ENCODE results near the gene ELP4.

The ELP4 gene

GRCh38 chr11:31815711-31816467 is 306.3 kb downstream of the ELP4 start:
- Histone ChIP-seq H3K18ac (ENCODE audit: low read length) (peak overlapping the region; percentile 77), H2BK5ac (ENCODE audit: low read length) (no peak overlapping the region), H3K27ac (replicated peaks; ENCODE audit: low read length) (no peak overlapping the region), H3K36me3 (replicated peaks in 1 of 2; ENCODE audit: control insufficient read depth in 2 of 2, insufficient read depth in 2 of 2, low read length in 2 of 2) (no peaks in the 10 kb centered on the region), H2AK5ac (ENCODE audit: low read depth, low read length) (peak overlapping the region; percentile 65), H3K79me1 (ENCODE audit: low read depth, low read length) (no peaks in the 10 kb centered on the region), H3K14ac (ENCODE audit: low read length) (no peak overlapping the region), H3K23ac (ENCODE audit: low read depth, low read length, poor library complexity) (no peak overlapping the region), H3K27me3 (ENCODE audit: control insufficient read depth in 3 of 3, insufficient read depth in 3 of 3, low read depth in 1 of 3, low read length in 3 of 3) (peaks cover 37 to 69% (median 68%) of the 10 kb centered on the region in 3 experiments), H2BK15ac (ENCODE audit: low read length) (peak overlapping the region; percentile 13), H2BK120ac (ENCODE audit: low read depth, low read length) (no peak overlapping the region), H2AFZ (ENCODE audit: low read length) (peak overlapping the region; percentile 86), H3K4me3 (ENCODE audit: low read length in 2 of 2) (peak overlapping the region; percentile 59 to 67), H3K4ac (ENCODE audit: low read length) (no peak overlapping the region), H3K4me1 (ENCODE audit: control insufficient read depth in 2 of 2, insufficient read depth in 1 of 2, low read depth in 1 of 2, low read length in 2 of 2) (peaks cover 26 to 29% of the 10 kb centered on the region in 2 donors), H3K9me3 (replicated peaks in 1 of 2; ENCODE audit: control insufficient read depth in 2 of 2, insufficient read depth in 1 of 2, low read depth in 1 of 2, low read length in 2 of 2) (no peaks in the 10 kb centered on the region), H4K8ac (ENCODE audit: low read depth, low read length) (no peak overlapping the region), H4K91ac (ENCODE audit: low read depth, low read length, poor library complexity) (no peak overlapping the region), H2BK12ac (ENCODE audit: low read length) (no peak overlapping the region), H3K9ac (ENCODE audit: low read depth, low read length, poor library complexity) (peak overlapping the region; percentile 54), H3K4me2 (ENCODE audit: insufficient read depth, low read length, poor library complexity, severe bottlenecking) (peak overlapping the region; percentile 98)
- no peak for DNase-seq (ENCODE audit: low spot score)
- WGBS, 2 donors (ENCODE audit: extremely low coverage in 2 of 2, insufficient read length in 2 of 2, insufficient replicate concordance in 1 of 2), result no CpG with 5 or more reads among the region's 57 CpGs

GRCh38 chr11:31816468-31817053 is 307.0 kb downstream of the ELP4 start:
- no peak overlapping the region for H4K91ac ChIP-seq (ENCODE audit: low read depth, low read length, poor library complexity)
- H3K4me1 ChIP-seq (ENCODE audit: control insufficient read depth in 2 of 2, insufficient read depth in 1 of 2, low read depth in 1 of 2, low read length in 2 of 2), result peaks cover 26 to 29% of the 10 kb centered on the region in 2 donors

GRCh38 chr11:31817054-31817620 is 307.6 kb downstream of the ELP4 start:
- Histone ChIP-seq H2BK15ac (ENCODE audit: low read length) (peak overlapping the region; percentile 26), H2BK12ac (ENCODE audit: low read length) (no peak overlapping the region), H2BK5ac (ENCODE audit: low read length) (no peak overlapping the region), H3K18ac (ENCODE audit: low read length) (peak overlapping the region; percentile 94), H3K9ac (ENCODE audit: low read depth, low read length, poor library complexity) (peak overlapping the region; percentile 24), H2BK120ac (ENCODE audit: low read depth, low read length) (peak overlapping the region; percentile 88), H3K27me3 (ENCODE audit: control insufficient read depth in 3 of 3, insufficient read depth in 3 of 3, low read depth in 1 of 3, low read length in 3 of 3) (peaks cover 37 to 81% (median 77%) of the 10 kb centered on the region in 3 experiments), H3K4me3 (ENCODE audit: low read length in 2 of 2) (peak overlapping the region; percentile 59 to 73), H3K9me3 (replicated peaks in 1 of 2; ENCODE audit: control insufficient read depth in 2 of 2, insufficient read depth in 1 of 2, low read depth in 1 of 2, low read length in 2 of 2) (no peaks in the 10 kb centered on the region), H3K79me1 (ENCODE audit: low read depth, low read length) (no peaks in the 10 kb centered on the region), H3K23ac (ENCODE audit: low read depth, low read length, poor library complexity) (no peak overlapping the region), H3K4me2 (ENCODE audit: insufficient read depth, low read length, poor library complexity, severe bottlenecking) (peak overlapping the region; percentile 98), H3K14ac (ENCODE audit: low read length) (no peak overlapping the region), H2AFZ (ENCODE audit: low read length) (peak overlapping the region; percentile 86), H2AK5ac (ENCODE audit: low read depth, low read length) (no peak overlapping the region), H4K8ac (ENCODE audit: low read depth, low read length) (no peak overlapping the region), H4K91ac (ENCODE audit: low read depth, low read length, poor library complexity) (no peak overlapping the region), H3K27ac (replicated peaks; ENCODE audit: low read length) (no peak overlapping the region), H3K36me3 (replicated peaks in 1 of 2; ENCODE audit: control insufficient read depth in 2 of 2, insufficient read depth in 2 of 2, low read length in 2 of 2) (no peaks in the 10 kb centered on the region), H3K4ac (ENCODE audit: low read length) (no peak overlapping the region), H3K4me1 (ENCODE audit: control insufficient read depth in 2 of 2, insufficient read depth in 1 of 2, low read depth in 1 of 2, low read length in 2 of 2) (peaks cover 27 to 29% of the 10 kb centered on the region in 2 donors)
- no CpG with 5 or more reads among the region's 48 CpGs for WGBS, 2 donors (ENCODE audit: extremely low coverage in 2 of 2, insufficient read length in 2 of 2, insufficient replicate concordance in 1 of 2)
- DNase-seq (ENCODE audit: low spot score), result peak; percentile 61

More at GRCh38 chr11:31816468-31817053, 307.0 kb downstream of the ELP4 start:
- H3K14ac ChIP-seq (ENCODE audit: low read length), result no peak overlapping the region
- H2BK15ac ChIP-seq (ENCODE audit: low read length), result no peak overlapping the region
- no peak overlapping the region for H3K4ac ChIP-seq (ENCODE audit: low read length)
- no peak overlapping the region for H3K27ac ChIP-seq (replicated peaks; ENCODE audit: low read length)
- H4K8ac ChIP-seq (ENCODE audit: low read depth, low read length), result no peak overlapping the region
- H3K9me3 ChIP-seq (replicated peaks in 1 of 2; ENCODE audit: control insufficient read depth in 2 of 2, insufficient read depth in 1 of 2, low read depth in 1 of 2, low read length in 2 of 2), result no peaks in the 10 kb centered on the region
- no peaks in the 10 kb centered on the region for H3K36me3 ChIP-seq (replicated peaks in 1 of 2; ENCODE audit: control insufficient read depth in 2 of 2, insufficient read depth in 2 of 2, low read length in 2 of 2)
- no CpG with 5 or more reads among the region's 40 CpGs for WGBS, 2 donors (ENCODE audit: extremely low coverage in 2 of 2, insufficient read length in 2 of 2, insufficient replicate concordance in 1 of 2)
- H3K18ac ChIP-seq (ENCODE audit: low read length), result peak overlapping the region; percentile 81
- H3K27me3 ChIP-seq (ENCODE audit: control insufficient read depth in 3 of 3, insufficient read depth in 3 of 3, low read depth in 1 of 3, low read length in 3 of 3), result peaks cover 37 to 75% (median 71%) of the 10 kb centered on the region in 3 experiments
- H2AFZ ChIP-seq (ENCODE audit: low read length), result peak overlapping the region; percentile 86
- no peak overlapping the region for H3K23ac ChIP-seq (ENCODE audit: low read depth, low read length, poor library complexity)
- peak; percentile 21 for DNase-seq (ENCODE audit: low spot score)
- no peak overlapping the region for H2BK5ac ChIP-seq (ENCODE audit: low read length)
- H3K9ac ChIP-seq (ENCODE audit: low read depth, low read length, poor library complexity), result peak overlapping the region; percentile 63
- no peaks in the 10 kb centered on the region for H3K79me1 ChIP-seq (ENCODE audit: low read depth, low read length)
- peak overlapping the region; percentile 98 for H3K4me2 ChIP-seq (ENCODE audit: insufficient read depth, low read length, poor library complexity, severe bottlenecking)
- H3K4me3 ChIP-seq (ENCODE audit: low read length in 2 of 2), result peak overlapping the region; percentile 59 to 73
- H2BK120ac ChIP-seq (ENCODE audit: low read depth, low read length), result peak overlapping the region; percentile 88
- no peak overlapping the region for H2BK12ac ChIP-seq (ENCODE audit: low read length)
- no peak overlapping the region for H2AK5ac ChIP-seq (ENCODE audit: low read depth, low read length)
